Natural killer cell treated with Interleukin-12 subunit alpha and Interleukin-12 subunit beta and Interleukin-15 and Interleukin-18, amount 100 ng/mL, for 72 hours (primary cell): ENCODE results near the gene DDX5. TPM values are rescaled to one million over a fixed set of nuclear protein-coding genes. Genes with fewer than 3 reads are reported as not detected.
A peak's percentile ranks its signal among the peaks of the same experiment; 100 is the strongest.

Source experiments
- ATAC-seq, 2 donors: fragments of 150-1000 bp; cut with Tn5 transposase in 1 of 2; sonication (Bioruptor Pico), chemical (Tn5 transposase) in 1 of 2; 2 replicates each; pipeline ENCODE4 v1.10.0; 2021
- DNase-seq: peaks from one replicate; pipeline ENCODE4 v3.0.0; 2022; ENCODE audit warnings: low spot score
- H3K27ac Mint-ChIP-seq, 2 donors: 1 replicate in 1 of 2; 2 replicates in 1 of 2; pipeline ENCODE4 v1.8.0; 2022; ENCODE audit warnings: mixed read lengths in 2 of 2, mild to moderate bottlenecking in 1 of 2, moderate library complexity in 1 of 2
- H3K27me3 Mint-ChIP-seq, 2 donors: 1 replicate in 1 of 2; 2 replicates in 1 of 2; pipeline ENCODE4 v1.8.0; 2022; ENCODE audit warnings: mixed read lengths in 2 of 2
- H3K36me3 Mint-ChIP-seq: one replicate; pipeline ENCODE4 v1.8.0; 2022; ENCODE audit warnings: mixed read lengths
- H3K4me1 Mint-ChIP-seq, 2 donors: 1 replicate in 1 of 2; 2 replicates in 1 of 2; pipeline ENCODE4 v1.8.0; 2022; ENCODE audit warnings: low read depth in 2 of 2, mixed read lengths in 2 of 2, mild to moderate bottlenecking in 1 of 2
- H3K4me3 Mint-ChIP-seq: one replicate; pipeline ENCODE4 v1.8.0; 2022; ENCODE audit warnings: mixed read lengths
- H3K9me3 Mint-ChIP-seq: 2 replicates; pipeline ENCODE4 v1.8.0; 2022; ENCODE audit warnings: mixed read lengths
- total RNA-seq, 2 donors: library from RNA; stranded (reverse); gene quantifications; one replicate each; pipeline ENCODE4 v1.2.3, GENCODE V29; 2022

The DDX5 gene
- total RNA-seq = 1,000 to 10,000 TPM in 1 of 2 donors, 100 to 1,000 TPM in 1; 987 to 1,102 TPM

- DNase-seq (peak; percentile 98), ATAC-seq (peak; percentile 79 to 85)
- Mint-ChIP-seq H3K36me3 (peaks cover 59% of the 10 kb centered on the region), H3K9me3 (no peaks in the 10 kb centered on the region), H3K27me3 (no peaks in the 10 kb centered on the region), H3K4me1 (peaks cover 60 to 71% of the 10 kb centered on the region in 2 donors), H3K27ac (peak within 1 kb of the TSS; percentile 99), H3K4me3 (peak within 1 kb of the TSS; percentile 98)
These were observed at the start of gene DDX5 for GRCh38 chr17:64506201-64506575. TSS of gene DDX5 (minus strand) at chr17:64506289. CDS start at chr17:64506119, 170 bp downstream.

DNA sequence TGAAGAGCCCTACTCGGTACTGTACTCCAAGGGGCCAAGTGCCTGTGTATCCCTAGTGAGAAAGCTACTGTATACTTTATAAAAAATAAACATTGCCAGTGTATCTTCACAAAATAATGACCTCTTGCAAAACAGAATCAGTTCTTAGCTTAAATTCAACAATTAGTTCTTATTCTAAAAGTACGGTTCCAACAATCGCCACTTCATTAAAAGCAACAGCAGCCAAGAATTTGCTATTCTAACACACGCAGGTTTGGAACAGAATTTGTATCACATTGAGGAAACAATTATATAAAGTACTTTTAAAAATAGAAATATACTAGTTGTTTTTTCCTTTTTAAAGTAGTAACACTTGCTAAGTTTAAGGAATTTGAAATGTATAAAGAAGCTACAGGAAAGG is 49.2 kb upstream of the DDX5 start:
- Mint-ChIP-seq H3K4me3 (no peak overlapping the region), H3K27me3 (no peaks in the 10 kb centered on the region), H3K36me3 (peaks cover 11% of the 10 kb centered on the region), H3K4me1 (no peaks in the 10 kb centered on the region), H3K9me3 (no peaks in the 10 kb centered on the region), H3K27ac (no peak overlapping the region)
- ATAC-seq (no peak), DNase-seq (no peak)

- H3K27me3 Mint-ChIP-seq = no peaks in the 10 kb centered on the region
- H3K4me1 Mint-ChIP-seq = no peaks in the 10 kb centered on the region
- no peak overlapping the region for H3K4me3 Mint-ChIP-seq
- DNase-seq (no peak), ATAC-seq (no peak)
- no peak overlapping the region for H3K27ac Mint-ChIP-seq
- H3K36me3 Mint-ChIP-seq = peaks cover 11% of the 10 kb centered on the region
- no peaks in the 10 kb centered on the region for H3K9me3 Mint-ChIP-seq
These were observed 48.0 kb upstream of the DDX5 start for GRCh38 chr17:64554028-64554637.

GRCh38 chr17:64551461-64551860 is 45.4 kb upstream of the DDX5 start:
- Mint-ChIP-seq H3K36me3 (peaks cover 14% of the 10 kb centered on the region), H3K27me3 (no peaks in the 10 kb centered on the region), H3K4me3 (no peak overlapping the region), H3K27ac (no peak overlapping the region), H3K9me3 (no peaks in the 10 kb centered on the region), H3K4me1 (no peaks in the 10 kb centered on the region)
- DNase-seq (no peak), ATAC-seq (no peak)

- H3K4me1 Mint-ChIP-seq = no peaks in the 10 kb centered on the region
- H3K36me3 Mint-ChIP-seq = peaks cover 8% of the 10 kb centered on the region
- DNase-seq (no peak), ATAC-seq (no peak)
- no peak overlapping the region for H3K4me3 Mint-ChIP-seq
- no peaks in the 10 kb centered on the region for H3K9me3 Mint-ChIP-seq
- no peaks in the 10 kb centered on the region for H3K27me3 Mint-ChIP-seq
- H3K27ac Mint-ChIP-seq = no peak overlapping the region
These were observed 41.2 kb upstream of the DDX5 start for GRCh38 chr17:64547319-64547718.

- DNase-seq (no peak), ATAC-seq (no peak)
- Mint-ChIP-seq H3K27ac (no peak overlapping the region), H3K36me3 (peaks cover 8% of the 10 kb centered on the region), H3K4me1 (no peaks in the 10 kb centered on the region), H3K4me3 (no peak overlapping the region), H3K27me3 (no peaks in the 10 kb centered on the region), H3K9me3 (no peaks in the 10 kb centered on the region)
These were observed 40.6 kb upstream of the DDX5 start for GRCh38 chr17:64546716-64547115.

- H3K4me3 Mint-ChIP-seq = no peak overlapping the region
- H3K27me3 Mint-ChIP-seq = no peaks in the 10 kb centered on the region
- ATAC-seq (no peak), DNase-seq (no peak)
- no peaks in the 10 kb centered on the region for H3K9me3 Mint-ChIP-seq
- peaks cover 8% of the 10 kb centered on the region for H3K36me3 Mint-ChIP-seq
- no peaks in the 10 kb centered on the region for H3K4me1 Mint-ChIP-seq
- H3K27ac Mint-ChIP-seq = no peak overlapping the region
These were observed 38.7 kb upstream of the DDX5 start for GRCh38 chr17:64544742-64545141.

GRCh38 chr17:64540118-64540776 is 34.2 kb upstream of the DDX5 start:
- Mint-ChIP-seq H3K4me1 (peaks cover 3 to 4% of the 10 kb centered on the region in 2 donors), H3K4me3 (no peak overlapping the region), H3K36me3 (peaks cover 16% of the 10 kb centered on the region), H3K27me3 (no peaks in the 10 kb centered on the region), H3K9me3 (no peaks in the 10 kb centered on the region), H3K27ac (no peak overlapping the region)
- no peak for ATAC-seq
- no peak for DNase-seq

- H3K27ac Mint-ChIP-seq = peak overlapping the region; percentile 5 to 20
- H3K4me1 Mint-ChIP-seq = peaks cover 3 to 4% of the 10 kb centered on the region in 2 donors
- no peak for DNase-seq
These were observed 32.5 kb upstream of the DDX5 start for GRCh38 chr17:64538508-64539130.

DNA sequence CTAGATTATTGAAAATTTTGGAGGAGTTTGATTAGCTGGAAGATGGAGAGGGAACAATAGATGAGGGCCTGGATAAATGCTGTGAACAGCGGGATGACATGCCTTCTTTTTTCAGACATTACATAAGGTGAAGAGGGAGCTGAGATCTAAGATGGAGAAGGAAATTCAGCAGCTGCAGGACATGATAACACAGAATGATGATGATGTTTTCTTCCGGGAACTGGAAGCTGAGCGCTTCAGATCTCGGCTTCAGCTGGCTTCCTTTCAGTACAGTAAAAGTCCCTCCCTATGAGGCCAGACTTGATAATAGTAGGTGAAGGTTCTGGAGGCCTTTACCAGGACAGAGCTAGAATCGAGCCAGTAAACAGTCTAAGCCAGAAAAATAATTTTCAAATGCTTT is 31.4 kb upstream of the DDX5 start:
- no peak overlapping the region for H3K4me3 Mint-ChIP-seq

More at GRCh38 chr17:64538508-64539130, 32.5 kb upstream of the DDX5 start:
- no peak for ATAC-seq
- no peaks in the 10 kb centered on the region for H3K27me3 Mint-ChIP-seq
- no peaks in the 10 kb centered on the region for H3K9me3 Mint-ChIP-seq
- no peak overlapping the region for H3K4me3 Mint-ChIP-seq
- peaks cover 12% of the 10 kb centered on the region for H3K36me3 Mint-ChIP-seq

GRCh38 chr17:64536913-64537312 is 30.8 kb upstream of the DDX5 start:
- no peak for DNase-seq
- H3K4me3 Mint-ChIP-seq = no peak overlapping the region
- H3K36me3 Mint-ChIP-seq = peaks cover 17% of the 10 kb centered on the region
- no peak for ATAC-seq
- H3K27me3 Mint-ChIP-seq = no peaks in the 10 kb centered on the region
- H3K4me1 Mint-ChIP-seq = peaks cover 3 to 4% of the 10 kb centered on the region in 2 donors
- no peaks in the 10 kb centered on the region for H3K9me3 Mint-ChIP-seq
- peak overlapping the region in 1 of 2 donors; percentile 13 for H3K27ac Mint-ChIP-seq

More for the DNA sequence above, 31.4 kb upstream of the DDX5 start:
- H3K27me3 Mint-ChIP-seq = no peaks in the 10 kb centered on the region
- ATAC-seq (no peak), DNase-seq (no peak)
- peaks cover 17% of the 10 kb centered on the region for H3K36me3 Mint-ChIP-seq
- H3K9me3 Mint-ChIP-seq = no peaks in the 10 kb centered on the region
- H3K27ac Mint-ChIP-seq = peak overlapping the region in 1 of 2 donors; percentile 13
- peaks cover 3 to 4% of the 10 kb centered on the region in 2 donors for H3K4me1 Mint-ChIP-seq

- Mint-ChIP-seq H3K9me3 (no peaks in the 10 kb centered on the region), H3K4me3 (no peak overlapping the region), H3K36me3 (peaks cover 25% of the 10 kb centered on the region), H3K27ac (no peak overlapping the region), H3K27me3 (no peaks in the 10 kb centered on the region), H3K4me1 (peaks cover 3 to 4% of the 10 kb centered on the region in 2 donors)
- DNase-seq (no peak), ATAC-seq (no peak)
These were observed 29.3 kb upstream of the DDX5 start for GRCh38 chr17:64535357-64535756.

DNA sequence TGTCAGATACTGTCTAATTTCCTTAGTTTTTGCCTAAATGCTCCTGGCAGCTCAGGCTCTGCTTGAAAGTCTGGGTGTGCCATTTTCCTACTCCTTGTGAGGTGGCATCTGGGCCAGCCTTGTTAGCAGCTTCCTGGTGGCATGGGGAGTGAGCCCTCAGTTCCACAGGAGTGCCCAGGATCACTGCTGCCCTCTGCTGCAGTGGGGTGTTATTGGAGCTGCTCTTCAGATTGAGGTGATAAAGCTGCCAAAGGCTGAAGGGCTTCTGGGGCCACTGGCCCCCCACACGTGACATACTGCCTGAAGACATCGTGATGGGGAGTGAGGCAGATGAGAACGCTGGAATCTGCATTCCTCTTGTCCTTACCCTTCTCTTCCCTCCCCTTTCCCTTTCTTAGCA is 28.1 kb upstream of the DDX5 start:
- ATAC-seq (no peak), DNase-seq (no peak)
- Mint-ChIP-seq H3K27me3 (no peaks in the 10 kb centered on the region), H3K9me3 (no peaks in the 10 kb centered on the region), H3K36me3 (peaks cover 32% of the 10 kb centered on the region), H3K27ac (peak overlapping the region; percentile 12 to 64), H3K4me3 (no peak overlapping the region), H3K4me1 (peaks cover 3 to 4% of the 10 kb centered on the region in 2 donors)

GRCh38 chr17:64533784-64534183 is 27.7 kb upstream of the DDX5 start:
- Mint-ChIP-seq H3K27me3 (no peaks in the 10 kb centered on the region), H3K9me3 (no peaks in the 10 kb centered on the region), H3K4me1 (peaks cover under 1 to 4% of the 10 kb centered on the region in 2 donors), H3K27ac (peak overlapping the region; percentile 27 to 64), H3K36me3 (peaks cover 36% of the 10 kb centered on the region), H3K4me3 (no peak overlapping the region)
- ATAC-seq (no peak), DNase-seq (no peak)
